Panc1 (cell line): ENCODE data around the gene SORL1. TPM values are rescaled to one million over a fixed set of nuclear protein-coding genes. Genes with fewer than 3 reads are reported as not detected.

Experiments used
- ATAC-seq: fragments of 200-7000 bp; cut with Tn5 transposase; 2 replicates; pipeline ENCODE4 v1.9.1; 2020; ENCODE audit warnings: mild to moderate bottlenecking, moderate library complexity
- BruUV-seq: library from RNA; stranded (reverse); fragments of 400-500 nt; replicated peaks from 2 replicates; lab custom pipeline; 2021; lab: Mats Ljungman, UMichigan
- CTCF ChIA-PET: fragments of 300-600 bp; sonication (Branson Sonifier 250); formaldehyde crosslinking; loops from one replicate; lab custom pipeline; 2022; ENCODE audit warnings: antibody characterized with exemption; lab: Charles Lee
- POLR2A ChIA-PET: fragments of 300-600 bp; sonication (Branson Sonifier 250); formaldehyde crosslinking; loops from one replicate; lab custom pipeline; 2022; ENCODE audit warnings: antibody characterized with exemption; lab: Charles Lee
- DNase-seq: peaks from one replicate; pipeline ENCODE4 v3.0.0-alpha.2; 2010; ENCODE audit warnings: low read depth, low spot score
- H3K27ac ChIP-seq: 2 replicates; pipeline ENCODE4 v1.5.1; 2011; ENCODE audit warnings: mild to moderate bottlenecking, low read length, inconsistent platforms
- H3K27me3 ChIP-seq: fragments of 200-500 bp; sonication (Bioruptor generic); 2 replicates; pipeline ENCODE4 v1.6.0; 2014; ENCODE audit warnings: low read length, inconsistent platforms; ENCODE audit not compliant: control insufficient read depth, insufficient read depth
- H3K36me3 ChIP-seq: fragments of 200-500 bp; sonication (Bioruptor generic); 2 replicates; pipeline ENCODE4 v1.5.1; 2014; ENCODE audit warnings: inconsistent platforms, mild to moderate bottlenecking, low read length, moderate library complexity; ENCODE audit not compliant: control insufficient read depth, insufficient read depth
- H3K4me1 ChIP-seq: 2 replicates; pipeline ENCODE4 v1.5.1; 2011; ENCODE audit warnings: inconsistent platforms, mild to moderate bottlenecking, low read length, moderate library complexity; ENCODE audit not compliant: control insufficient read depth, insufficient read depth
- H3K4me3 ChIP-seq, 2 experiments: 2 replicates each; pipeline ENCODE4 v1.5.1; 2011 to 2012; ENCODE audit warnings: low read depth in 2 of 2, low read length in 2 of 2, mild to moderate bottlenecking in 2 of 2, inconsistent platforms in 1 of 2, moderate library complexity in 1 of 2
- H3K9me3 ChIP-seq: fragments of 200-500 bp; sonication (Bioruptor generic); 2 replicates; pipeline ENCODE4 v1.5.1; 2014; ENCODE audit warnings: low read depth, mild to moderate bottlenecking, inconsistent platforms, low read length, moderate library complexity; ENCODE audit not compliant: control insufficient read depth, insufficient read depth
- POLR2AphosphoS5 ChIP-seq: IDR thresholded peaks from 2 replicates; pipeline ENCODE4 v1.6.1; 2012; ENCODE audit warnings: mild to moderate bottlenecking, low read depth, low read length, moderate library complexity
- SIN3A ChIP-seq: IDR thresholded peaks from 2 replicates; pipeline ENCODE4 v1.6.1; 2012; ENCODE audit warnings: low read depth, mild to moderate bottlenecking, low read length, moderate library complexity, borderline replicate concordance; ENCODE audit not compliant: insufficient read depth
- TCF7L2 ChIP-seq: IDR thresholded peaks from 2 replicates; pipeline ENCODE4 v1.6.1; 2011; ENCODE audit warnings: mild to moderate bottlenecking, low read depth, low read length, inconsistent platforms
- in situ Hi-C: cut with HindIII; loops from 2 replicates; pipeline ENCODE4 v1.10.0; 2016; ENCODE audit warnings: low sequenced_read_pairs, low pct_unique_long_range_greater_than_20kb
- intact Hi-C: fragments of 100-400 bp; cut with micrococcal nuclease; formaldehyde crosslinking; loops from one replicate; pipeline ENCODE4 v1.10.0; 2022; ENCODE audit not compliant: unreplicated experiment
- total RNA-seq: library from RNA; stranded (reverse); gene quantifications from one replicate; pipeline ENCODE4 v1.2.1, GENCODE V29; 2021; ENCODE audit not compliant: unreplicated experiment
- TF ChIP-seq, protein P1 (sequence below), 2 experiments: IDR thresholded peaks; 2 replicates each; pipeline ENCODE4 v1.6.1; 2011 to 2012; ENCODE audit warnings: low read depth in 2 of 2, control low read depth in 1 of 2, low read length in 1 of 2, mild to moderate bottlenecking in 1 of 2, moderate library complexity in 1 of 2; ENCODE audit not compliant: insufficient read depth in 1 of 2
- TF ChIP-seq, protein P2 (sequence below): fragments of 450-650 bp; IDR thresholded peaks from 2 replicates; pipeline ENCODE4 v1.5.1; 2017; ENCODE audit warnings: mild to moderate bottlenecking

Gene SORL1
- total RNA-seq, 1 experiment from 2014 or later, result 36.3 TPM

- no peak for TF ChIP-seq POLR2AphosphoS5
- no peak for TF ChIP-seq SIN3A
- TF ChIP-seq, protein P1, sequence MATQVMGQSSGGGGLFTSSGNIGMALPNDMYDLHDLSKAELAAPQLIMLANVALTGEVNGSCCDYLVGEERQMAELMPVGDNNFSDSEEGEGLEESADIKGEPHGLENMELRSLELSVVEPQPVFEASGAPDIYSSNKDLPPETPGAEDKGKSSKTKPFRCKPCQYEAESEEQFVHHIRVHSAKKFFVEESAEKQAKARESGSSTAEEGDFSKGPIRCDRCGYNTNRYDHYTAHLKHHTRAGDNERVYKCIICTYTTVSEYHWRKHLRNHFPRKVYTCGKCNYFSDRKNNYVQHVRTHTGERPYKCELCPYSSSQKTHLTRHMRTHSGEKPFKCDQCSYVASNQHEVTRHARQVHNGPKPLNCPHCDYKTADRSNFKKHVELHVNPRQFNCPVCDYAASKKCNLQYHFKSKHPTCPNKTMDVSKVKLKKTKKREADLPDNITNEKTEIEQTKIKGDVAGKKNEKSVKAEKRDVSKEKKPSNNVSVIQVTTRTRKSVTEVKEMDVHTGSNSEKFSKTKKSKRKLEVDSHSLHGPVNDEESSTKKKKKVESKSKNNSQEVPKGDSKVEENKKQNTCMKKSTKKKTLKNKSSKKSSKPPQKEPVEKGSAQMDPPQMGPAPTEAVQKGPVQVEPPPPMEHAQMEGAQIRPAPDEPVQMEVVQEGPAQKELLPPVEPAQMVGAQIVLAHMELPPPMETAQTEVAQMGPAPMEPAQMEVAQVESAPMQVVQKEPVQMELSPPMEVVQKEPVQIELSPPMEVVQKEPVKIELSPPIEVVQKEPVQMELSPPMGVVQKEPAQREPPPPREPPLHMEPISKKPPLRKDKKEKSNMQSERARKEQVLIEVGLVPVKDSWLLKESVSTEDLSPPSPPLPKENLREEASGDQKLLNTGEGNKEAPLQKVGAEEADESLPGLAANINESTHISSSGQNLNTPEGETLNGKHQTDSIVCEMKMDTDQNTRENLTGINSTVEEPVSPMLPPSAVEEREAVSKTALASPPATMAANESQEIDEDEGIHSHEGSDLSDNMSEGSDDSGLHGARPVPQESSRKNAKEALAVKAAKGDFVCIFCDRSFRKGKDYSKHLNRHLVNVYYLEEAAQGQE (IDR thresholded peaks at IDR 0.05; ENCODE audit: insufficient read depth in 1 of 2, low read depth in 2 of 2, low read length in 1 of 2), result no peak
- TF ChIP-seq TCF7L2, result no peak
- TF ChIP-seq, protein P2, sequence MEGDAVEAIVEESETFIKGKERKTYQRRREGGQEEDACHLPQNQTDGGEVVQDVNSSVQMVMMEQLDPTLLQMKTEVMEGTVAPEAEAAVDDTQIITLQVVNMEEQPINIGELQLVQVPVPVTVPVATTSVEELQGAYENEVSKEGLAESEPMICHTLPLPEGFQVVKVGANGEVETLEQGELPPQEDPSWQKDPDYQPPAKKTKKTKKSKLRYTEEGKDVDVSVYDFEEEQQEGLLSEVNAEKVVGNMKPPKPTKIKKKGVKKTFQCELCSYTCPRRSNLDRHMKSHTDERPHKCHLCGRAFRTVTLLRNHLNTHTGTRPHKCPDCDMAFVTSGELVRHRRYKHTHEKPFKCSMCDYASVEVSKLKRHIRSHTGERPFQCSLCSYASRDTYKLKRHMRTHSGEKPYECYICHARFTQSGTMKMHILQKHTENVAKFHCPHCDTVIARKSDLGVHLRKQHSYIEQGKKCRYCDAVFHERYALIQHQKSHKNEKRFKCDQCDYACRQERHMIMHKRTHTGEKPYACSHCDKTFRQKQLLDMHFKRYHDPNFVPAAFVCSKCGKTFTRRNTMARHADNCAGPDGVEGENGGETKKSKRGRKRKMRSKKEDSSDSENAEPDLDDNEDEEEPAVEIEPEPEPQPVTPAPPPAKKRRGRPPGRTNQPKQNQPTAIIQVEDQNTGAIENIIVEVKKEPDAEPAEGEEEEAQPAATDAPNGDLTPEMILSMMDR, result no peak
- DNase-seq (no peak), ATAC-seq (no peak)
- no peaks in the 10 kb centered on the region for H3K27me3 ChIP-seq
- H3K27ac ChIP-seq, result no peak overlapping the region
- no TSS peak for BruUV-seq
- no peaks in the 10 kb centered on the region for H3K36me3 ChIP-seq
- POLR2A ChIA-PET, result no interaction called here
- H3K9me3 ChIP-seq, result no peaks in the 10 kb centered on the region
- CTCF ChIA-PET, result interaction anchor here (0.6 kb wide), 1 partner anchor 64 kb away, joined by 3 read pairs; no protein-coding TSS in a partner anchor
- H3K4me1 ChIP-seq, result no peaks in the 10 kb centered on the region
- in situ Hi-C loops, result no loop called here
- H3K4me3 ChIP-seq, result no peak overlapping the region
- intact Hi-C loops, result no loop called here
Observed at GRCh38 chr11:121583825-121584224, 131.7 kb downstream of the SORL1 start.

DNA sequence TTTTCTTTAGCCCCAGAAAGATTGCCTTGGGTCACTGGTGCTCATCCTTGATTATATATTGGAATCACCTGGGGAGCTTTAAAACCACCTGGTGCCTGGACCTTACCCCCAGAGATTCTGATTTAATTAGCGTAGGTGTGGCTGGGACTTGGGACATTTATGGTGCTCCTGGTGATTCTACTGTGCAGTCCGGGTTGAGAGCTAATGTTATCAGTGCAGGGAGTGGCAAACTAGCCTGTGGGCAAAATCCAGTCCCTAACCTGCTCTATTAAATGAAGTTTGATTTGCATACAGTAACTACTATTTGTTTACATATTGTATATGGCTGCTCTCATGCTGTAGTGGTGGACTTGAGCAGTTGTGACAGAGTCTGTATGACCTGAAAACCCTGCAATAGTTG, 134.6 kb downstream of the SORL1 start:
- in situ Hi-C loops (no loop called here), intact Hi-C loops (no loop called here)
- H3K27ac ChIP-seq, result no peak overlapping the region
- H3K4me1 ChIP-seq, result no peaks in the 10 kb centered on the region
- ATAC-seq (no peak), DNase-seq (no peak)
- BruUV-seq, result no TSS peak
- H3K27me3 ChIP-seq, result no peaks in the 10 kb centered on the region
- no peaks in the 10 kb centered on the region for H3K36me3 ChIP-seq
- H3K9me3 ChIP-seq, result no peaks in the 10 kb centered on the region
- TF ChIP-seq SIN3A, result no peak
- TF ChIP-seq POLR2AphosphoS5, result no peak
- TF ChIP-seq, protein P2, result no peak
- TF ChIP-seq, protein P1 (IDR thresholded peaks at IDR 0.05; ENCODE audit: insufficient read depth in 1 of 2, low read depth in 2 of 2, low read length in 1 of 2), result no peak
- no peak for TF ChIP-seq TCF7L2
- no peak overlapping the region for H3K4me3 ChIP-seq
- POLR2A ChIA-PET, result no interaction called here
- CTCF ChIA-PET, result no interaction called here
